Nephron (organoid): Measurements from ENCODE around the gene HTR5A.
A peak's percentile ranks its signal among the peaks of the same experiment; 100 is the strongest.
"Not testable (repeated sequence)": the region's sequence is repeated elsewhere in the genome, so short reads cannot be mapped to it uniquely, and the experiment has no call there.

ENCODE experiments used
- H3K27ac Mint-ChIP-seq, 3 experiments: 2 replicates each; pipeline ENCODE4 v1.8.0; 2020; ENCODE audit warnings: mixed read lengths in 3 of 3, mild to moderate bottlenecking in 2 of 3, moderate library complexity in 1 of 3
- H3K27me3 Mint-ChIP-seq: 2 replicates; pipeline ENCODE4 v1.8.0; 2021; ENCODE audit warnings: low read depth, mild to moderate bottlenecking, moderate library complexity, mixed read lengths
- H3K36me3 Mint-ChIP-seq: 2 replicates; pipeline ENCODE4 v1.8.0; 2020; ENCODE audit warnings: low read depth, mixed read lengths
- H3K4me1 Mint-ChIP-seq: 2 replicates; pipeline ENCODE4 v1.8.0; 2020; ENCODE audit warnings: mixed read lengths
- H3K4me3 Mint-ChIP-seq, 3 experiments: 2 replicates each; pipeline ENCODE4 v1.8.0; 2020; ENCODE audit warnings: mild to moderate bottlenecking in 3 of 3, mixed read lengths in 3 of 3, moderate library complexity in 2 of 3
- H3K9me3 Mint-ChIP-seq: 2 replicates; pipeline ENCODE4 v1.8.0; 2020; ENCODE audit warnings: mixed read lengths
- CTCF ChIP-seq, 3 experiments: fragments of 200-600 bp; sonication (generic); IDR thresholded peaks; one replicate each; pipeline ENCODE4 v1.5.0; 2021; ENCODE audit warnings: antibody characterized with exemption in 3 of 3; ENCODE audit not compliant: unreplicated experiment in 3 of 3

The HTR5A gene

GRCh38 chr7:155069992-155070751 is at the start of gene HTR5A:
Gene HTR5A (plus strand): TSS chr7:155070324. CDS start chr7:155070900, 576 bp downstream.
- Mint-ChIP-seq H3K27ac (no peak within 1 kb of the TSS), H3K27me3 (peaks cover 45% of the 10 kb centered on the region), H3K4me1 (no peaks in the 10 kb centered on the region), H3K9me3 (no peaks in the 10 kb centered on the region), H3K4me3 (peak within 1 kb of the TSS in 1 of 3 experiments; percentile 34), H3K36me3 (no peaks in the 10 kb centered on the region)
- no peak for TF ChIP-seq CTCF (IDR thresholded peaks at IDR 0.05; ENCODE audit: unreplicated experiment in 3 of 3)

- no peaks in the 10 kb centered on the region for H3K27me3 Mint-ChIP-seq
- H3K9me3 Mint-ChIP-seq: no peaks in the 10 kb centered on the region
- no peak for TF ChIP-seq CTCF (IDR thresholded peaks at IDR 0.05; ENCODE audit: unreplicated experiment in 3 of 3)
- H3K36me3 Mint-ChIP-seq: no peaks in the 10 kb centered on the region
- H3K4me3 Mint-ChIP-seq: no peak overlapping the region
- H3K27ac Mint-ChIP-seq: no peak overlapping the region
- no peaks in the 10 kb centered on the region for H3K4me1 Mint-ChIP-seq
Measured at GRCh38 chr7:155020996-155021395, 49.1 kb upstream of the HTR5A start.

- TF ChIP-seq CTCF (IDR thresholded peaks at IDR 0.05; ENCODE audit: unreplicated experiment in 3 of 3): no peak
- H3K9me3 Mint-ChIP-seq: no peaks in the 10 kb centered on the region
- no peaks in the 10 kb centered on the region for H3K4me1 Mint-ChIP-seq
- no peak overlapping the region for H3K27ac Mint-ChIP-seq
- no peaks in the 10 kb centered on the region for H3K27me3 Mint-ChIP-seq
- H3K36me3 Mint-ChIP-seq: no peaks in the 10 kb centered on the region
- no peak overlapping the region for H3K4me3 Mint-ChIP-seq
Measured at GRCh38 chr7:155021699-155022145, 48.4 kb upstream of the HTR5A start.

GRCh38 chr7:155027879-155028278 is 42.2 kb upstream of the HTR5A start:
- Mint-ChIP-seq H3K4me3 (no peak overlapping the region), H3K9me3 (peaks cover 8% of the 10 kb centered on the region), H3K27me3 (no peaks in the 10 kb centered on the region), H3K4me1 (no peaks in the 10 kb centered on the region), H3K36me3 (no peaks in the 10 kb centered on the region), H3K27ac (no peak overlapping the region)
- no peak for TF ChIP-seq CTCF (IDR thresholded peaks at IDR 0.05; ENCODE audit: unreplicated experiment in 3 of 3)

GRCh38 chr7:155032978-155033377 is 37.1 kb upstream of the HTR5A start:
- H3K9me3 Mint-ChIP-seq: peaks cover 11% of the 10 kb centered on the region
- H3K4me3 Mint-ChIP-seq: no peak overlapping the region
- peaks cover 3% of the 10 kb centered on the region for H3K27me3 Mint-ChIP-seq
- no peaks in the 10 kb centered on the region for H3K4me1 Mint-ChIP-seq
- no peaks in the 10 kb centered on the region for H3K36me3 Mint-ChIP-seq
- no peak overlapping the region for H3K27ac Mint-ChIP-seq
- TF ChIP-seq CTCF (IDR thresholded peaks at IDR 0.05; ENCODE audit: unreplicated experiment in 3 of 3): no peak

GRCh38 chr7:155034495-155034894 is 35.6 kb upstream of the HTR5A start:
- not testable (repeated sequence) for H3K27ac Mint-ChIP-seq, H3K27me3 Mint-ChIP-seq, H3K4me3 Mint-ChIP-seq, H3K36me3 Mint-ChIP-seq, H3K9me3 Mint-ChIP-seq, H3K4me1 Mint-ChIP-seq
